RPMI7951 (cell line): ENCODE results near the gene ZDHHC15. TPM values are rescaled to one million over a fixed set of nuclear protein-coding genes. Genes with fewer than 3 reads are reported as not detected.
"Not testable (repeated sequence)": the region's sequence is repeated elsewhere in the genome, so short reads cannot be mapped to it uniquely, and the experiment has no call there.

ENCODE experiments used
- DNase-seq: peaks from one replicate; pipeline ENCODE4 v3.0.0-alpha.2; 2012; ENCODE audit warnings: low read depth
- total RNA-seq: library from RNA; depleted of rRNA; stranded (reverse); fragments of >200 nt; shearing (Covaris generic); gene quantifications from 2 replicates; pipeline ENCODE4 v1.2.3, GENCODE V29; 2014; rRNA removed

The ZDHHC15 gene
- 0.84 and 0.88 TPM in 2 replicates for total RNA-seq

GRCh38 chrX:75522565-75523431 is at the start of gene ZDHHC15:
TSS of gene ZDHHC15 (minus strand) at chrX:75523037. CDS start at chrX:75523024, 13 bp downstream.
- DNase-seq = peak; percentile 82

GRCh38 chrX:75560544-75560943 is 37.7 kb upstream of the ZDHHC15 start:
- not testable (repeated sequence) for DNase-seq

GRCh38 chrX:75547783-75548182 is 24.9 kb upstream of the ZDHHC15 start:
- DNase-seq = peak; percentile 80

- DNase-seq = peak; percentile 57
Observed at GRCh38 chrX:75546724-75547511, 24.1 kb upstream of the ZDHHC15 start.

- DNase-seq = no peak
Observed at GRCh38 chrX:75544786-75545185, 21.9 kb upstream of the ZDHHC15 start.

- DNase-seq = no peak
Observed at GRCh38 chrX:75483933-75484332, 38.9 kb downstream of the ZDHHC15 start.

GRCh38 chrX:75461780-75462179 is 61.1 kb downstream of the ZDHHC15 start:
- not testable (repeated sequence) for DNase-seq

- DNase-seq = no peak
Observed at GRCh38 chrX:75421688-75422230, 101.1 kb downstream of the ZDHHC15 start.

GRCh38 chrX:75407153-75407552 is 115.7 kb downstream of the ZDHHC15 start:
- DNase-seq = not testable (repeated sequence)

GRCh38 chrX:75390470-75390869 is 132.4 kb downstream of the ZDHHC15 start:
- no peak for DNase-seq

- DNase-seq = no peak
Observed at GRCh38 chrX:75369721-75370120, 153.1 kb downstream of the ZDHHC15 start.

- no peak for DNase-seq
Observed at GRCh38 chrX:75366861-75367260, 156.0 kb downstream of the ZDHHC15 start.

GRCh38 chrX:75365243-75365975 is 157.4 kb downstream of the ZDHHC15 start:
- no peak for DNase-seq

- no peak for DNase-seq
Observed at GRCh38 chrX:75361788-75362187, 161.0 kb downstream of the ZDHHC15 start.

- DNase-seq = not testable (repeated sequence)
Observed at GRCh38 chrX:75348601-75349000, 174.2 kb downstream of the ZDHHC15 start.

GRCh38 chrX:75337525-75337924 is 185.3 kb downstream of the ZDHHC15 start:
- DNase-seq = no peak

- DNase-seq = no peak
Observed at GRCh38 chrX:75335127-75335458, 187.7 kb downstream of the ZDHHC15 start.

GRCh38 chrX:75334407-75335126 is 188.3 kb downstream of the ZDHHC15 start:
- DNase-seq = not testable (repeated sequence)

GRCh38 chrX:75327607-75328006 is 195.2 kb downstream of the ZDHHC15 start:
- no peak for DNase-seq
